Stimulated activated CD4-positive, alpha-beta T cell treated with anti-CD3 and anti-CD28 coated beads, TNF-alpha, amount 100 ng/mL, for 1 hour (primary cell): ENCODE results near the gene SLC2A6.

Experiments
- DNase-seq, 3 donors: peaks; one replicate each; pipeline ENCODE4 v3.0.0-alpha.2; 2020; ENCODE audit warnings: low read depth in 3 of 3, low spot score in 1 of 3

SLC2A6 gene

GRCh38 chr9:133483611-133484010 lies 4.7 kb upstream of the SLC2A6 start:
- no peak for DNase-seq

GRCh38 chr9:133477992-133478850 lies 678 bp downstream of the SLC2A6 start:
- DNase-seq: no peak

DNA sequence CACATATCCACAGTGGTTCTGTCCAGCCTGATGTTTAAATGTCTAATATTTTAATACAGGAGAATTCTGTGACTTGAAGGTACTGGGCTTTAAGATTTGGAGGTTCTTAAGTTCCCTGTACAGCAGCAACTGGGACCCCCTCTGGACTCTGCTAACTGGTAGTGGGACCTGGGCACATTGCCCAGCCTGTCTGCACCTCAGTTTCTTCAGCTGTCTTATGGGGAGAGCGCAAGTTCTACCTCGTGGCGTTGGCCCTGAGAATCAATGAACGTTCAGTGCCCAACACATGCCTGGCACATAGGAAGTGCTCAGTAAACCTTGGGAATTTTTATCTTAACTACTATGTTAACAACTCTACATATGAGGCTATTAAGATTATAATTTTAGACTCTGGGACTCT lies 1.4 kb downstream of the SLC2A6 start:
- no peak for DNase-seq

GRCh38 chr9:133476941-133477340 lies 2.0 kb downstream of the SLC2A6 start:
- no peak for DNase-seq

- no peak for DNase-seq
Observed at GRCh38 chr9:133476036-133476931, 2.6 kb downstream of the SLC2A6 start.

DNA sequence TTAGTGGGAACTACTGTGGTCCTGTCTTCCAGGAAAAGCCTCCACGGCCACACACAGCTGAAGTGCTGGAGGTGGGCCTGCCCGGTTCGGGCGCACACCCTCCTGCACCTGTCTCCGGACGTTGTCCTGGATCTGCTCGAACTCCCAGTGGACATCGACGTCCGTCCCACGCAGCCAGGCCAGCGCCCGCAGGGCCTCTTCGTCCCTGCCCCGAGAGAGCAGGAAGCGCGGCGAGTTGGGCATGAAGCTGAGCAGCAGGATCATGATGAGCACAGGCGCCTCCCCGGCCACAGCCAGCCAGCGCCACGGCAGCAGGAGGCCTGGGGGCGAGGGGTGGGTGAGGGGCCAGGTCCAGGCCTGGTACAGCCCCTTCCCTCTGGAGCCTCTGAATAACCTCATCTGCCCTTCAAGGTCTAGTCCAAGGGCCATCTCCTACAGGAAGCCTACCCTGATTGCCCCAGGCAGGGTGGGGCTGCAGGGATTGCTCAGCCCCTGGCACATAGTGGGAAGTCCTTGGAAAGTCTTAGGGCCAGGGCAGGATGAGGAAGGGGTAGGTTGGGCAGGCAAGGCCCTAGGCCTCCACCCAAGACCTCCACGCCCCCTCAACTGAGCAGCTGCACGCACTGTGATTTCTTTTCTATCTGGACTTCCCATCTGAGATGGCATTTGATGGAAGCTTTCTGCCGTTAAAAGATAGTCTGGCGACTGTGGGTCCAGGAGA lies 3.4 kb downstream of the SLC2A6 start:
- no peak for DNase-seq

DNA sequence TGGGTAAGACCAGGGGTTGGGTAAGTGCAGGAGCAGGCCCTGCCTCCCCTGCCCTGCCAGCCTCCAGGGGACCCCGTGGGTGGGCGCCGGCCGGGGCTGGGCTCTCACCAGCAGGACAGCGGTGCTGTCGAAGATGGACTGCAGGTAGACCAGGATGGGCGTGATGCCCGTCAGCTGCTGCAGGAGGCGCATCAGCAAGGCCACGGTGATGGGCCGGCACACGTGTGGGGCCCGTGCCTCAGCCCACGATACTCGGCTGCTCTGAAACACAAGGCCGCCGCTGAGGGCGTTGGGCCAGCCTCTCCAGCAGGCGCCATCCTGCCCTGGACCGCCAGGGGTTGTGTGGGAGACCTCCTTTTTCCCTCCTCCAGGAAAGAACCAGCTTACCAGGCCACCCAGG lies 4.0 kb downstream of the SLC2A6 start:
- DNase-seq: no peak

- DNase-seq: no peak
Observed at GRCh38 chr9:133474215-133474614, 4.7 kb downstream of the SLC2A6 start.

DNA sequence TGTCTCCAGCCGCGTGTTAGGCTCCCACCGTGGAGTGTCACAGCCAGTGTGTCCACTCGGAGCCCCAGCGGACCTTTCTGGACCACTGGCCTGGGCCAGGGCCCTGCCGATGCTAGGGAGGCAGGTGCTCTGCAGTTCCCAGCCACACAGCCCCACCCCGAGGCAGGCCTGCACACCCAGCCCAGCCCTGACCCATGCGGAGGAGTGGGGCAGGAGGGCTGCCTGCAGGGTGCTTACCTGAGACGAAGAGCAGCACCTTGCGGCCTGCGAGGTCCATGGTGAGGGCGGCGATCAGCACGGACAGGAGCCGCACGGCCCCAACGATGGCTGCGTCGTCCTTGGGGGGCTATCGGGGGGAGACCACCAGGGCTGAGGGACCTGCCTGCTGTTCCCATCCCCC lies 5.2 kb downstream of the SLC2A6 start:
- DNase-seq: no peak

DNA sequence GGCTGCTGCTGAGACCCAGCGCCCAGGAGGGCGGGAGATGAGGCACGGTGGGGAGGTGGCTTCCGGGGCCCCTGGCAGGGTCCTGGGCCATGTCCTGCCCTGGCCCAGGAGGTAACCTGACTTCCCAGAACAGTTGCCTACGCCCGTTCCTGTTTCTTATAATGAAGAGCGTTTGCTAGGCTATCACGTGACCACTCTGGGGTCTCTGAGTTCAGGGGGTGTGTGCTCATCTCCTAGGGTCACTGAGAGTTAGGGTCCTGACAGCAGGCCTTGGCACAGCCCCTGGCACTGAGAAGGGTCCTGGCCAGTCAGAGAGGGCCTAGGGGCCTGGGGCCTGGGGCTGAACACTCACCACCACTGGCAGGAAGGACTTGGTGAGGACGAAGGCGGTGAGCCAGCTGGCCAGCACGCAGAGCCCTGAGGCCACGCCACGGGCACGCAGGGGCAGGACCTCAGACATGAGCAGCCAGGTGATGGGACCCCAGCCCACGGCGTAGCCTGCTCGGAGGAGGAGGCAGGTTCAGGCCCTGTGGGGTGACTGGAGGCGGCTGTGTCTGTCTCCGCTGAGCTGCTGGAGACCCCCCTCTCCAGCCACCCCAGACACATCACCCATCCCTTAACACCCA lies 6.0 kb downstream of the SLC2A6 start:
- no peak for DNase-seq

- DNase-seq: no peak
Observed at GRCh38 chr9:133472277-133472645, 6.6 kb downstream of the SLC2A6 start.

DNA sequence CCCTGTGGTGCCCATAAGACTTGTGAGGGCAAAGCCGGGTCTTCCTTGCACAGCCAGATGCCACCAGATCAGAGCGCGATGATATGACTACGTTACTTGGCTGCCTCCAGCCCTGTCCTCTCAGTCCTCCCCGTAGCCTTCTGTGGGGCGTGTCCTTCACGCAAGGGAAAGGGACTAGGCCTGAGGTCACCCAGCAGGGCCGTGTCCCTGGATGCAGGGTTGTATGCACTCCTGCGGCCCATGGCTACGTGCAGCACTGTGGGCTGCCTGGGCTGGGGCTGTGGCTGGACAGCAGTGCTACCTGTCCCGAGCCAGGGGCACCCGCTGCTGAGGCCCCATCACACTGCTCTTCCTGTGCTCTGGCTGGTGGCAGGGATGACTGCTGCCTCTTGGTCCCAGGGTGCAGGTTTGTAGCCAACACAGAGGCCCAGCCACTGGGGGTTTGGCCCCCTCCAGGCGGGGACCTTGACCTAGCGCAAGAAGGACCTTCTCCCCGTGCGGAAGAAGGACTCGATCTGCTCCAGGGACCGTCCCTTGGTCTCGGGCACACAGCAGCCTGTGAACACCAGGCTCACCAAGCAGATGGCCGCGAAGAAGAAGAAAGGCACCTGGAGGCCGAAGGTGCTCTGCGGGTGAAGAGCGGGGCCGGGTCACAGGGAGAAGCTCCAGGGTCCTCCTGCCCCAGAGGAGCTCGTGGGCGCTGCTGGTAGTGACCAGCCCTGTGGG lies 7.2 kb downstream of the SLC2A6 start:
- no peak for DNase-seq

- no peak for DNase-seq
Observed at GRCh38 chr9:133470988-133471387, 7.9 kb downstream of the SLC2A6 start.

DNA sequence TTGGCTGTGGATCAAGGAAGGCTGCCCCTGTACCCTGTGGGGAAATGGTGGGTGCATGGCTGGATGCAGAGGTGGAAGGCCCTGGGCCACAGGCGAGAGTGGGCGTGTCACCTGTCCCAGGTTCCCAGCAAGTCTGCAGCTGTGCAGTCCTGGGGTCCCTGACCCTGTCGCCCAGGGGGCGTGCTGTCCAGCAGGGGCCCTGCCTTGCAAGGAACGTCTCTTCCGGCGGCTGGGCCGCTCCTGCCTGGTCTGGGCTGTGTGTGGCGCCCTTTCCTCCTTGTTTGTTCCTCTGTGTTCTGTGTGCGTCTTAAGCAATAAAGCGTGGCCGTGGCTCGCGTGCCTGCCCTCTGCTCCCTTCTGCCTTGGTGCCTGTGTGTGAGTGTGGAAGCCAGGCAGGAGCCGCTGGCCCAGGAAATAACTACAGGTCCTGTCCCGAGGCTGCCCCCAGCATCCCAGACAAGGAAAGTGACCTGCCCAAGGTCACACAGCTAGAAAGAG lies 8.4 kb downstream of the SLC2A6 start:
- DNase-seq: no peak

- DNase-seq: no peak
Observed at GRCh38 chr9:133468777-133469421, 10.0 kb downstream of the SLC2A6 start.

DNA sequence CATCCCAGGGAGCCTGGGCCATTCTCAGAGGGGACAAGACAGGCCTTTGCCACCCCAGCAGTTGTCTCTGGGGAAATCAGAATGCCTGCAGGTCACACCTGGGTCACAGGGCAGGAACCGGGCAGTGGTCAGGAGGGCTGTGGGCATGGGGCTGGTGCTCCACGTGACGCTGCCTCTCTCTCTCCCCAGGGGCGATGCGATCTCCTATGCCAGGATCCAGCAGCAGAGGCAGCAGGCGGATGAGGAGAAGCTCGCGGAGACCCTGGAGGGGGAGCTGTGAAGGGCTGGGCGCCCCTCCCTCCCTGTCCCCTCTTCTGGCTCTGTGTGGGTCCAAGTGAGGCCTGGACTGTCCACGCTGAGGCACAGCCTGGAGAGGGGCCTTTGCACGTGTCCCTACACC lies 10.5 kb downstream of the SLC2A6 start:
- DNase-seq: no peak

- DNase-seq: no peak
Observed at GRCh38 chr9:133467101-133467500, 11.8 kb downstream of the SLC2A6 start.

DNA sequence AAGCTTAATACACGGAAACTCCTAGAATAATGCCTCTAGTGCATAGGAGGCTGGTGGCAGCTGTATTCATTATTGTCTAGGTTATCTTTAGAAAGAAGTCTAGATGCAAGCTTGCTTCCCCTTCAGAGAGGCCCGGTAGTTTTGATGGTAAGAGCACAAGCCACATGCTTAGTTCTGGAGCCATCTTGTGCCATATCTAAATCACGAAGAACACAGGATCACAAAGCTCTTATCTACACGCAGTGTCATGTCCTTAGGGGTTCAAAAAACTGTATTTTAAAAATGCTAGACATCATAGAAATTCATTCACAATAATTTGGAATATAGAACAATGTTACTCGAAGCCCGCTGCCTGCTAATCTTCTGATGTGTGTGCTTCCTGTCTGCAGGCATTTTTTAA lies 12.9 kb downstream of the SLC2A6 start:
- no peak for DNase-seq

DNA sequence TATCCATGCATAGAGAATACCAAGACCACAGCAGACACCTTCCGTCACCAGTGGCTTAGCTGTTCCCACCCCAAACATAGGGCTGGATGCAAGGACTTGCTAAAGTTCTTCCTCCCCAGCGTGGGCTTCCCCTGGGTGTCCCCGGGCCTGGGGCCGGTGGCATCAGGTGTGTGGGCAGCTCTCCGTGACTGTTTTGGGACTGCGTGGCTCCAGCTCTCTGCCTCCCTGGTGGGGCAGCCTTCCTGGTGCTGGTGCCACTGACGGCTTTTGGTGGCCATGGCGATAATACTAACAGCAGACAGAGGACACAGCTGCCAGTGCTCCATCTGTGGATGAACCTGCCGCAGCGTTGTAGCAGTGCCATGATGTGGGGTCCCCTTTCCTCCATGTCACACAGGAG lies 14.3 kb downstream of the SLC2A6 start:
- no peak for DNase-seq
